ENCODE data around the gene TMEM255B.

The TMEM255B gene

GRCh38 chr13:113804017-113804702 lies 45.1 kb downstream of the TMEM255B start:
- no peak for DNase-seq (ENCODE audit: low spot score)

- no peak for DNase-seq (ENCODE audit: low spot score)
Measured at GRCh38 chr13:113804703-113805430, 45.8 kb downstream of the TMEM255B start.

- DNase-seq (ENCODE audit: low spot score) = no peak
Measured at GRCh38 chr13:113805431-113806103, 46.5 kb downstream of the TMEM255B start.

GRCh38 chr13:113806104-113806471 lies 47.1 kb downstream of the TMEM255B start:
- DNase-seq (ENCODE audit: low spot score) = no peak

- no peak for DNase-seq (ENCODE audit: low spot score)
Measured at GRCh38 chr13:113806526-113806925, 47.5 kb downstream of the TMEM255B start.

- no peak for DNase-seq (ENCODE audit: low spot score)
Measured at GRCh38 chr13:113808058-113808834, 49.2 kb downstream of the TMEM255B start.

DNA sequence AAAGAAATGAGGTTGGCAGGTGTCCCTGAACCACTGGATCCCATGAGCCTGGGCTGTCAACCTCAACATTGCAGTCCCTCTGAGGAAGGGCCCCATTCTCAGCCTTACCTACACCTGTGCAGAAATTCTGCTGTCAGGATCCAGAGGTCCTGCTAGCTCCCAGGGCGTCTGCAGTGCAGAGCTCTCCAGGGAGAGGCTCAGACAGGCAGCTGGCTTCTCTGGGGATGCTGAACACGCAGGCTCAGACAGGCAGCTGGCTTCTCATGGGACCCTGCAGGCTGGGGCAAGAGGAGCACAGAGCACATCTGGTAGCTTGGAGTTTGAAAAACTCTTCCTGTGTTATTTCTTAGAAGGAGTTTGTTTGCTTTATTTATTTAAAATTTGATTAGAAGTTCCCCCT lies 50.9 kb downstream of the TMEM255B start:
- no peak for DNase-seq (ENCODE audit: low spot score)

- no peak for DNase-seq (ENCODE audit: low spot score)
Measured at GRCh38 chr13:113810640-113811039, 51.6 kb downstream of the TMEM255B start.

DNA sequence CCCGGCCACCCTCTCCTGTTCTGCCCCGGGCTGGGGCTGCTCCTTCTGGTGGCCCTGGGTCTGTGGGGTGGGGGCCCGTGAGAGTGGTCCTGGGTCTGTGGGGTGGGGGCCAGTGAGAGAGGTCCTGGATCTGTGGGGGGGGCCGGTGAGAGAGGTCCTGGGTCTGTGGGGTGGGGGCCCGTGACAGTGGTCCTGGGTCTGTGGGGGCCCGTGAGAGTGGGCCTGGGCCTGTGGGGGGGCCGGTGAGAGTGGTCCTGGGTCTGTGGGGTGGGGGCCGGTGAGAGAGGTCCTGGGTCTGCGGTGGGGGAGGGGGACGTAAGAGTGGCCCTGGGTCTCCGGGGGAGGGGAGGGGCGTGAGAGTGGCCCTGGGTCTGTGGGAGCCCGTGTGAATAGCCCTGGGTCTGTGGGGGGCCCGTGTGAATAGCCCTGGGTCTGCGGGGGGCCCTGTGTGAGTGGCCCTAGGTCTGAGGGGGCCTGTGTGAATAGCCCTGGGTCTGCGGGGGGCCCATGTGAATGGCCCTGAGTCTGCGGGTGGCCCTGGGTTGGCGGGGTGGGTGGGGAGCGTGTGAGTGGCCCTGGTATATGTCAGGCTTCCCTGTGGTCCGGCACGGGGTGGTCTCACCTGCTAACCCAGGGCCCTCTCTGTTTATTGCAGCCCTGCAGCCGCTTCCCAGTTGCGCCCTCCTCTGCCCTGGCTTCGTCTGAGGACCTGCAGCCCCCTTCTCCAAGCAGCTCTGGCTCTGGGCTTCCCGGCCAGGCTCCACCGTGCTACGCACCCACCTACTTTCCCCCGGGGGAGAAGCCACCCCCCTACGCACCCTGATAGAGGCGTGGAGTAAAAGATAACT lies 52.3 kb downstream of the TMEM255B start:
- no peak for DNase-seq (ENCODE audit: low spot score)

- DNase-seq (ENCODE audit: low spot score) = no peak
Measured at GRCh38 chr13:113812178-113813040, 53.4 kb downstream of the TMEM255B start.

- no peak for DNase-seq (ENCODE audit: low spot score)
Measured at GRCh38 chr13:113813070-113813748, 54.2 kb downstream of the TMEM255B start.

DNA sequence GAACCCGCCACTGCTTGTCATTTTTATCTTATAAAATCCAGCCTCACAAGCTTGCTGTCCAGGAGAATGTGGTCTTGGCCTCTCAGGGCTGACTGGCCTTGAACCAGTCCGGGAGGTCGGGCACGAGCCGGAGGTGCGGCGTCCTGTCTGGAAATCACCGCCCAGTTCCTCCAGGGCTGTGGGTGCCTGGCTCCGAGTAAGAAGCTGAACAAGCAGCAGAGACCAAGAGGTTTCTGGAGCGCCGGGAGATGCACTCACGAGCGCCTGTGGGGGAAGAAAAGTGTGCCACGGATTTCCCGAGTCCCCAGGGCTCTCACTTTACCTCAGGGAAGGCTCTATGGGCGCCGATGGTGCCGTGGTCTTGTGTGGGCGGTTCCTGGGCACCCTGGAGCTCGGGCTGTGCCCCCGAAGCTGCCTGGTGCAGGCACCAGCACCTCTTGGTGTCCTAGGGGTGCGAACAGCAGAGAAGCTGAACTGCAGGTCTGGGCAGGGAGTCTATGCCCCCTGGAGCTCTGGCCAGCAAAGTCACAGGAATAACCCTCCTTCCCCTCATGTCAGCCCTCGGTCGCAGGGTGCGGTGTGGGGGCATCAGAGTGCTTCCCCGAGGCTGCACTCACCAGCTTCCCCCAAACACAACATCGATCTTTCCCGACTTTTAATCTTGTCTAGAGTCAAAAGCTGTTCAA lies 54.9 kb downstream of the TMEM255B start:
- no peak for DNase-seq (ENCODE audit: low spot score)

- DNase-seq (ENCODE audit: low spot score) = no peak
Measured at GRCh38 chr13:113814435-113814821, 55.4 kb downstream of the TMEM255B start.

DNA sequence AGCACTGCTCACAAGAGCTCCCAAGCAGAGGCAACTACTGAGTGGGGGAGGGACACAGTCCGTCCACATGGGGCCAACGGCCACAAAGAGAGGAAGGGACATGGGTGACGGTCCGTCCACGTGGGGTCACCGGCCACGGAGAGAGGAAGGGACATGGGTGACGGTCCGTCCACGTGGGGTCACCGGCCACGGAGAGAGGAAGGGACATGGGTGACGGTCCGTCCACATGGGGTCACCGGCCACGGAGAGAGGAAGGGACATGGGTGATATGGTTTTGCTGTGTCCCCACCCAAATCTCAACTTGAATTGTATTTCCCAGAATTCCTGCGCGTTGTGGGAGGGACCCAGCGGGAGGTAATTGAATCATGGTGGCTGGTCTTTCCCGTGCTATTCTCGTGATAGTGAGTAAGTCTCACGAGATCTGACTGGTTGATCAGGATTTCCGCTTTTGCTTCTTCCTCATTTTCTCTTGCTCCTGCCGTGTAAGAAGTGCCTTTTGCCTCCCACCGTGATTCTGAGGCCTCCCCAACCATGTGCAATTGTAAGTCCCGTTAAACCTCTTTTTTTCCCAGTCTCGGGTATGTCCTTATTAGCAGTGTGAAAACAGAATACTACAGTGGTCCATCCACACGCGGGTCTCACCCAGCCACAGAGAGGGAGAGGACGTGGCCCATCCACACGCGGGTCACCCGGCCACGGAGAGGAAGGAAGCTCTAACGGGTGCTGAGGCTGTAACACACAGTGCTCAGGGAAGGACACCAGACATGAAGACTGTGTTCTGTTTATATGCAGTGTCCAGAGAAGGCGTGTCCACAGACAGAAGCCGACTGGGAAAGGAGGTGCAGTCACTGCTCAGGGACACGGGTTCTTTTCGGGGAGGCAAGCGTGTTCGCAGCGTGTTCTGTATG lies 56.4 kb downstream of the TMEM255B start:
- no peak for DNase-seq (ENCODE audit: low spot score)

GRCh38 chr13:113816254-113816929 lies 57.4 kb downstream of the TMEM255B start:
- DNase-seq (ENCODE audit: low spot score) = no peak

DNA sequence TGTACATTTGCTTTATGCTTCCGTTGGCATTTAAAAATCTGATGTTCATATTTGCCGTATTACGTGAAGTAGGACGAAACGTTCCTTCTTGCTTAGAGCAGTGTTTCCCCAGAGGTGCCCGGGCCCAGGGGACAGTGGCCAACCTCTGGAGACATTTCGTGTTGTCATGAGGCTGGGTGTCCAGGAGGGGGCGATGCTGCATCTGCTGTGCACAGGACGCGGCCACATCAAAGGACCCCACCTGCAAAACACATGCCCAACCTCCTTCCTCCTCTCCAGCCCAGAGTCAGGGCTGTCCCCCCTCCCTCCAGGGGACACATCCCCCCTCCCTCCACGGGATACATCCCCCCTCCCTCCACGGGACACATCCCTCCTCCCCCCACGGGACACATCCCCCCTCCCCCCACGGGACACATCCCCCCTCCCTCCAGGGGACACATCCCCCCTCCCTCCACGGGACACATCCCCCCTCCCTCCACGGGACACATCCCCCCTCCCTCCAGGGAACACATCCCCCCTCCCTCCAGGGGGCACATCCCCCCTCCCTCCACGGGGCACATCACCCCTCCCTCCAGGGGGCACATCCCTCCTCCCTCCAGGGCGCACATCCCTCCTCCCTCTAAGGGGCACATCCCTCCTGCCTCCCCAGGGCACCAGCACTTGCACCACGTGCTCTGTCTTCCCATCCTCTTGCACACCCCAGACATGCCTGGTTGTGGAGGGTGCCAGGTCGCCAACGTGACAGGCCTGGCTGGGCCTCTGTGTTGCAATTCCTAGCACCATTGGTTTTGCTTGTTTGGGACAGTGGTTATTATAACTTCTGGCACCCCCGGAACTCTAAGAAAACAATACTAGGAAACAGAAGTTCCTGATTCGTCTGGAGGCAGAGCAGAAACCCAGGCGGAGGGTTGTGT lies 58.2 kb downstream of the TMEM255B start:
- peak; percentile 84 for DNase-seq (ENCODE audit: low spot score)

All from HuH-7 (cell line).